HepG2 (cell line): Measurements from ENCODE around the gene NXT2. TPM values are rescaled to one million over a fixed set of nuclear protein-coding genes. Genes with fewer than 3 reads are reported as not detected.

Experiments used
- ATAC-seq: fragments of 200-7000 bp; cut with Tn5 transposase; 3 replicates; pipeline ENCODE4 v1.9.1; 2020; ENCODE audit warnings: mild to moderate bottlenecking, moderate library complexity
- BruUV-seq: library from RNA; stranded (reverse); fragments of 400-500 nt; replicated peaks from 2 replicates; lab custom pipeline; 2021; lab: Mats Ljungman, UMichigan
- CTCF ChIA-PET: fragments of 300-600 bp; formaldehyde crosslinking; extraction: SDS; loops from one replicate; lab custom pipeline; 2021; ENCODE audit warnings: low total read pairs, inconsistent platforms, low intra/inter-chr PET ratio; lab: Yijun Ruan, JAX
- POLR2A ChIA-PET: fragments of 350-600 bp; sonication (Branson Sonifier 250); formaldehyde crosslinking; loops from one replicate; lab custom pipeline; 2020; ENCODE audit warnings: antibody characterized with exemption, inconsistent platforms; lab: Yijun Ruan, JAX
- DNase-seq: peaks from one replicate; pipeline ENCODE4 v3.0.0-alpha.2; 2015; ENCODE audit warnings: low spot score
- FAIRE-seq: peaks from 3 replicates; lab custom pipeline; 2011; peaks lifted over from hg19 to GRCh38; lab: Jason Lieb, UNC
- H2AFZ ChIP-seq: one replicate; pipeline ENCODE4 v1.6.1; 2011; ENCODE audit warnings: low read length, inconsistent platforms
- H3K27ac ChIP-seq: fragments of 300-600 bp; 3 replicates; pipeline ENCODE4 v1.8.0; 2011; ENCODE audit warnings: mixed run types, mild to moderate bottlenecking, mixed read lengths, low read length, inconsistent platforms; ENCODE audit not compliant: insufficient read depth; ENCODE audit errors: extremely low read length
- H3K27me3 ChIP-seq, 2 experiments: fragments of 200-600 bp in 1 of 2; 2 replicates in 1 of 2; 3 replicates in 1 of 2; pipeline versions ENCODE4 v1.6.0 to v1.8.0; 2011; ENCODE audit warnings: low read length in 2 of 2, mild to moderate bottlenecking in 2 of 2, moderate library complexity in 2 of 2, inconsistent platforms in 1 of 2; ENCODE audit not compliant: insufficient read depth in 2 of 2, control insufficient read depth in 1 of 2
- H3K36me3 ChIP-seq, 2 experiments: fragments of 200-600 bp in 1 of 2; replicated peaks in 1 of 2; 2 replicates in 1 of 2; 3 replicates in 1 of 2; pipeline versions ENCODE4 v1.5.1 to v1.8.0; 2011; ENCODE audit warnings: low read length in 2 of 2, inconsistent platforms in 1 of 2; ENCODE audit not compliant: insufficient read depth in 2 of 2, control insufficient read depth in 1 of 2
- H3K4me1 ChIP-seq: 2 replicates; pipeline ENCODE4 v1.5.1; 2012; ENCODE audit warnings: low read length, inconsistent platforms; ENCODE audit not compliant: insufficient read depth
- H3K4me2 ChIP-seq: 2 replicates; pipeline ENCODE4 v1.6.0; 2011; ENCODE audit warnings: low read depth, low read length, inconsistent platforms
- H3K4me3 ChIP-seq, 3 experiments: fragments of 200-600 bp in 1 of 3; sonication (generic), shearing (Covaris generic) in 1 of 3; replicated peaks in 1 of 3; 2 replicates each; pipeline ENCODE4 v1.5.1; 2011 to 2016; ENCODE audit warnings: low read length in 3 of 3, inconsistent platforms in 2 of 3, low read depth in 2 of 3, mild to moderate bottlenecking in 2 of 3, control low read depth in 1 of 3, mixed read lengths in 1 of 3; ENCODE audit not compliant: insufficient read depth in 1 of 3
- H3K79me2 ChIP-seq: one replicate; pipeline ENCODE4 v1.6.1; 2011; ENCODE audit warnings: low read length, inconsistent platforms; ENCODE audit not compliant: insufficient read depth
- H3K9ac ChIP-seq: 2 replicates; pipeline ENCODE4 v1.6.0; 2011; ENCODE audit warnings: mild to moderate bottlenecking, low read depth, low read length, inconsistent platforms; ENCODE audit not compliant: insufficient read depth
- H3K9me3 ChIP-seq: 2 replicates; pipeline ENCODE4 v1.5.1; 2012; ENCODE audit warnings: mild to moderate bottlenecking, low read length
- H4K20me1 ChIP-seq: 2 replicates; pipeline ENCODE4 v1.6.0; 2011; ENCODE audit warnings: inconsistent platforms, mild to moderate bottlenecking, low read length, moderate library complexity; ENCODE audit not compliant: insufficient read depth
- FOXM1 ChIP-seq: sonication (generic); formaldehyde crosslinking; IDR thresholded peaks from 2 replicates; pipeline ENCODE4 v1.5.0; 2020; ENCODE audit warnings: missing genetic modification reagents
- HNF4G ChIP-seq, 2 experiments: sonication (generic) in 1 of 2; formaldehyde crosslinking in 1 of 2; IDR thresholded peaks; 2 replicates each; pipeline versions ENCODE4 v1.4.0 to v1.6.1; 2011 to 2020; ENCODE audit warnings: borderline replicate concordance in 2 of 2, low read depth in 2 of 2, mild to moderate bottlenecking in 2 of 2, low read length in 1 of 2, missing genetic modification reagents in 1 of 2, moderate library complexity in 1 of 2
- HOXA7 ChIP-seq: sonication (generic); formaldehyde crosslinking; IDR thresholded peaks from 2 replicates; pipeline ENCODE4 v1.8.1; 2022; ENCODE audit warnings: mild to moderate bottlenecking, missing genetic modification reagents, moderate library complexity
- KAT2B ChIP-seq: fragments of 150-350 bp; IDR thresholded peaks from 2 replicates; pipeline ENCODE4 v1.6.1; 2014; ENCODE audit warnings: low read depth, low read length, borderline replicate concordance
- POLR2AphosphoS5 ChIP-seq: IDR thresholded peaks from 2 replicates; pipeline ENCODE4 v1.6.1; 2012; ENCODE audit warnings: low read depth, low read length
- SALL1 ChIP-seq: sonication (generic); formaldehyde crosslinking; IDR thresholded peaks from 2 replicates; pipeline ENCODE4 v1.8.0; 2022; ENCODE audit warnings: mild to moderate bottlenecking, missing genetic modification reagents
- SP5 ChIP-seq: IDR thresholded peaks from 2 replicates; pipeline ENCODE4 v1.6.1; 2016; ENCODE audit warnings: low read depth, borderline replicate concordance
- SRY ChIP-seq: sonication (generic); formaldehyde crosslinking; IDR thresholded peaks from 2 replicates; pipeline ENCODE4 v1.8.0; 2022; ENCODE audit warnings: mild to moderate bottlenecking, missing genetic modification reagents
- TAF1 ChIP-seq: sonication (generic); formaldehyde crosslinking; IDR thresholded peaks from 2 replicates; pipeline ENCODE4 v1.4.0; 2020; ENCODE audit warnings: missing genetic modification reagents
- ZKSCAN8 ChIP-seq: IDR thresholded peaks from 2 replicates; pipeline ENCODE4 v1.6.1; 2016; ENCODE audit warnings: borderline replicate concordance, missing genetic modification reagents, missing compliant biosample characterization
- ZMYM4 ChIP-seq: sonication (generic); formaldehyde crosslinking; IDR thresholded peaks from 2 replicates; pipeline ENCODE4 v1.8.1; 2023; ENCODE audit warnings: mild to moderate bottlenecking, missing genetic modification reagents
- ZNF44 ChIP-seq: sonication (generic); formaldehyde crosslinking; IDR thresholded peaks from 2 replicates; pipeline ENCODE4 v1.5.1; 2020; ENCODE audit warnings: mild to moderate bottlenecking, missing genetic modification reagents
- ZNF552 ChIP-seq: sonication (generic); formaldehyde crosslinking; IDR thresholded peaks from 2 replicates; pipeline ENCODE4 v1.9.0; 2022; ENCODE audit warnings: missing genetic modification reagents, mild to moderate bottlenecking, borderline replicate concordance
- ZNF724P ChIP-seq: sonication (generic); formaldehyde crosslinking; IDR thresholded peaks from 2 replicates; pipeline ENCODE4 v1.8.0; 2022; ENCODE audit warnings: missing genetic modification reagents, borderline replicate concordance
- ZNF761 ChIP-seq: sonication (generic); formaldehyde crosslinking; conservative IDR thresholded peaks from 2 replicates; pipeline ENCODE4 v1.4.0; 2020; ENCODE audit warnings: mild to moderate bottlenecking, missing genetic modification reagents
- ZSCAN9 ChIP-seq: IDR thresholded peaks from 2 replicates; pipeline ENCODE4 v1.6.1; 2016; ENCODE audit warnings: borderline replicate concordance
- WGBS: methylation state at CpG from one replicate; pipeline ENCODE4 v1.1.6; 2017; ENCODE audit warnings: low lambda C conversion rate; 5-methylcytosine and 5-hydroxymethylcytosine counted together
- in situ Hi-C: cut with HindIII; loops from 2 replicates; pipeline ENCODE4 v1.10.0; 2017; ENCODE audit warnings: low pct_unique_long_range_greater_than_20kb; ENCODE audit not compliant: extremely low pct_ligation_motif_present
- intact Hi-C: fragments of 100-400 bp; cut with micrococcal nuclease; formaldehyde crosslinking; loops from one replicate; pipeline ENCODE4 v1.10.0; 2022; ENCODE audit not compliant: unreplicated experiment
- polyA plus RNA-seq, 8 experiments: library from polyadenylated mRNA; depleted of rRNA in 3 of 8; stranded (reverse) in 7 of 8; unstranded in 1 of 8; fragments of >200 nt; fragmentation: Illumina TruSeq in 4 of 8; extraction: Trizol in 4 of 8; gene quantifications; 2 replicates each; pipeline versions ENCODE4 v1.2.1 to v1.2.3, GENCODE V29; 2011 to 2016; ENCODE audit warnings: low read depth in 4 of 8, missing spikeins in 1 of 8, mixed read lengths in 1 of 8; ENCODE audit not compliant: insufficient read depth in 1 of 8
- total RNA-seq, 5 experiments: library from RNA; depleted of rRNA; stranded (reverse); fragments of >200 nt; fragmentation: Illumina TruSeq; extraction: Trizol; gene quantifications; 2 replicates each; pipeline ENCODE4 v1.2.3, GENCODE V29; 2016; ENCODE audit warnings: low read depth in 1 of 5
- TF ChIP-seq, protein P1 (sequence below): sonication (generic); formaldehyde crosslinking; IDR thresholded peaks from 2 replicates; pipeline ENCODE4 v1.4.0; 2020; ENCODE audit warnings: low read depth, mild to moderate bottlenecking, missing genetic modification reagents
- TF ChIP-seq, protein P2 (sequence below): sonication (generic); formaldehyde crosslinking; IDR thresholded peaks from 2 replicates; pipeline ENCODE4 v1.5.0; 2020; ENCODE audit warnings: missing genetic modification reagents
- TF ChIP-seq, protein P3 (sequence below): sonication (generic); formaldehyde crosslinking; IDR thresholded peaks from 2 replicates; pipeline ENCODE4 v1.4.0; 2020; ENCODE audit warnings: mild to moderate bottlenecking, missing genetic modification reagents

Gene NXT2
- total and polyA plus RNA-seq, 2 of the 13 experiments (the other 11 are each of a cell fraction or from before 2014, with no cell fraction given): 9.5 to 14.9 TPM

DNA sequence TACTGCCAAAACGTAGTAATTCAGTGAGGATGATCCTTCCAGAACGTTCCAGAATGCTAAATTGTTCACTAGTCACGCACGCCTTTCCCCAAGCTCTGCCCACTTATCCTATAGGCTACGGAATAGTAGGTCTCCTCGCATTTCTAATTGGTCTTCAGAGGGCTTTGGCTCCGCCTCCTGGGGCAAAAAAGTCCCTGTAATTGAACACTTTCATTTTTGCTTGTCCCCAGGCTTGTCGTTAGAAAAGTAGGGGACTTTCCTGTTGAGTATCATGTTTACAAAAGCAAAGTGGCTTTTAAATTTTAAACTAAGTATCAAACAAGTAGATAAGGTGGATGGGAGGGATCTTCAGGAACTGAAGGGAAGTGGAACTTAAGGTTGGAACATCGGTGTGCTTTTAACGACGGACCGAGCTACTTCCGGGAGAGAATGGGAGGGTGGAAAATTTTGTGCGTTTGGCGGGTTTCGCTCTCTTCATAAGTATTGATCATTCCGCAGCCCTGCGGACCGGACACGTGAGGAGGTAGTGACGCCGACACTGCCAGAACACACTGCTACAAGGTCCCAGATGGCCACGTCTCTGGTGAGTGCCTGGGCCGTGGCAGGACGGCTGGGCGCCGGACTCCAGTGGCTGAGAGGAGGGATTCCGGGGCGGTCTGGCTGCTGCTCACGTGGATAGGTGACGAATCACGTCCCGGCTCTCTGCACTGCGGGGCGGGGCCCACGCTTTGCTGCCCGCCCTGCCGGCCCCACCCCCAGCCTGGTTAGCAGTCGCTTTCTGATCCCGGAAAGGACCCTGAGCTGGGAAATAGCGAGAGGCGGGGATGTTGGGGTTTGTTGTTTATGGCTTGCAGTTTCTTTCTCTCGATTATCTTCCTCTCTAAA, at the start of gene NXT2 (continued):
- no peak for TF ChIP-seq SRY (CRISPR knock-in tag)
- TF ChIP-seq SALL1: peak; percentile 61
- TF ChIP-seq TAF1 (CRISPR knock-in tag): peak; percentile 75
- no peak; the same call in 1 of the 2 replicates for TF ChIP-seq ZSCAN9

DNA sequence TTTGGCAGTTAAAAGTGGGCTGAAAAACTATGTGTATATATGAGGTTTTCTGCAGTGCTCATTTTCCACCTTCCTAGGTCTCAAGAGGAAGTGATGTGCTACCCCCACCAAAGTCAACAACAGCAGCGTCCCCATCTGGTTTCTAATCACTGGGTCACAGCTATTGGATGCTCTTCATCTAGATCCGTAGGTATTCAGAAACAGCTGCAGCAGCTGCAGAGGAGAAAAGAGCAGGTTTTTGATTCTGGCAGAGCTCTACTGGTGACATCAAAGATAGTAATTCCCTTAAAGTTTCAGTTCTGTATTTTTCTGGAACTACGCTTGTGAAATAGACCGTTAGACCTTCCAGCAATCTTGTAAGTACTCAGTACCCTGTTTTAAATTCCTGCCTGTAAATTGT, 49.0 kb upstream of the NXT2 start:
- no TSS peak for BruUV-seq
- ATAC-seq (no peak), FAIRE-seq (no peak), DNase-seq (no peak)
- no peaks in the 10 kb centered on the region for H3K36me3 ChIP-seq
- ChIA-PET CTCF (no interaction called here), POLR2A (no interaction called here)
- H3K4me3 ChIP-seq: no peak overlapping the region
- no peaks in the 10 kb centered on the region for H3K79me2 ChIP-seq
- 45% methylated on average over 2 of the region's 4 CpGs for WGBS
- H2AFZ ChIP-seq: no peak overlapping the region
- intact Hi-C loops: loop anchor here (5.0 kb wide), 1 partner anchor 405 kb away; no protein-coding TSS in a partner anchor
- no peak overlapping the region for H3K4me2 ChIP-seq
- in situ Hi-C loops: loop anchor here (5.0 kb wide), 1 partner anchor 405 kb away; no protein-coding TSS in a partner anchor
- no peak overlapping the region for H3K9ac ChIP-seq
- no peaks in the 10 kb centered on the region for H3K27me3 ChIP-seq
- no peaks in the 10 kb centered on the region for H4K20me1 ChIP-seq
- H3K4me1 ChIP-seq: peaks cover 17% of the 10 kb centered on the region
- H3K27ac ChIP-seq: no peak overlapping the region
- H3K9me3 ChIP-seq: no peaks in the 10 kb centered on the region
- no peak for TF ChIP-seq ZNF44
- no peak for TF ChIP-seq ZNF761 (CRISPR knock-in tag)
- TF ChIP-seq KAT2B: no peak
- TF ChIP-seq ZMYM4: no peak
- no peak for TF ChIP-seq ZNF724P (CRISPR knock-in tag)
- TF ChIP-seq, protein P1, sequence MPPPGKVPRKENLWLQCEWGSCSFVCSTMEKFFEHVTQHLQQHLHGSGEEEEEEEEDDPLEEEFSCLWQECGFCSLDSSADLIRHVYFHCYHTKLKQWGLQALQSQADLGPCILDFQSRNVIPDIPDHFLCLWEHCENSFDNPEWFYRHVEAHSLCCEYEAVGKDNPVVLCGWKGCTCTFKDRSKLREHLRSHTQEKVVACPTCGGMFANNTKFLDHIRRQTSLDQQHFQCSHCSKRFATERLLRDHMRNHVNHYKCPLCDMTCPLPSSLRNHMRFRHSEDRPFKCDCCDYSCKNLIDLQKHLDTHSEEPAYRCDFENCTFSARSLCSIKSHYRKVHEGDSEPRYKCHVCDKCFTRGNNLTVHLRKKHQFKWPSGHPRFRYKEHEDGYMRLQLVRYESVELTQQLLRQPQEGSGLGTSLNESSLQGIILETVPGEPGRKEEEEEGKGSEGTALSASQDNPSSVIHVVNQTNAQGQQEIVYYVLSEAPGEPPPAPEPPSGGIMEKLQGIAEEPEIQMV (CRISPR knock-in tag): no peak
- TF ChIP-seq SP5: no peak
- TF ChIP-seq HOXA7: no peak
- no peak for TF ChIP-seq ZNF552 (CRISPR knock-in tag)
- TF ChIP-seq HNF4G (IDR thresholded peaks at IDR 0.05; ENCODE audit: borderline replicate concordance, low read depth, low read length): no peak
- TF ChIP-seq HNF4G (CRISPR knock-in tag; IDR thresholded peaks at IDR 0.05; ENCODE audit: borderline replicate concordance, low read depth): no peak
- no peak for TF ChIP-seq ZKSCAN8
- no peak for TF ChIP-seq POLR2AphosphoS5
- TF ChIP-seq, protein P2, sequence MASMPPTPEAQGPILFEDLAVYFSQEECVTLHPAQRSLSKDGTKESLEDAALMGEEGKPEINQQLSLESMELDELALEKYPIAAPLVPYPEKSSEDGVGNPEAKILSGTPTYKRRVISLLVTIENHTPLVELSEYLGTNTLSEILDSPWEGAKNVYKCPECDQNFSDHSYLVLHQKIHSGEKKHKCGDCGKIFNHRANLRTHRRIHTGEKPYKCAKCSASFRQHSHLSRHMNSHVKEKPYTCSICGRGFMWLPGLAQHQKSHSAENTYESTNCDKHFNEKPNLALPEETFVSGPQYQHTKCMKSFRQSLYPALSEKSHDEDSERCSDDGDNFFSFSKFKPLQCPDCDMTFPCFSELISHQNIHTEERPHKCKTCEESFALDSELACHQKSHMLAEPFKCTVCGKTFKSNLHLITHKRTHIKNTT (CRISPR knock-in tag): no peak
- TF ChIP-seq, protein P3, sequence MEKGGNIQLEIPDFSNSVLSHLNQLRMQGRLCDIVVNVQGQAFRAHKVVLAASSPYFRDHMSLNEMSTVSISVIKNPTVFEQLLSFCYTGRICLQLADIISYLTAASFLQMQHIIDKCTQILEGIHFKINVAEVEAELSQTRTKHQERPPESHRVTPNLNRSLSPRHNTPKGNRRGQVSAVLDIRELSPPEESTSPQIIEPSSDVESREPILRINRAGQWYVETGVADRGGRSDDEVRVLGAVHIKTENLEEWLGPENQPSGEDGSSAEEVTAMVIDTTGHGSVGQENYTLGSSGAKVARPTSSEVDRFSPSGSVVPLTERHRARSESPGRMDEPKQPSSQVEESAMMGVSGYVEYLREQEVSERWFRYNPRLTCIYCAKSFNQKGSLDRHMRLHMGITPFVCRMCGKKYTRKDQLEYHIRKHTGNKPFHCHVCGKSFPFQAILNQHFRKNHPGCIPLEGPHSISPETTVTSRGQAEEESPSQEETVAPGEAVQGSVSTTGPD (CRISPR knock-in tag): no peak
- TF ChIP-seq FOXM1 (CRISPR knock-in tag): no peak
